SK-N-SH (cell line): Measurements from ENCODE around the gene MYB. TPM values are rescaled to one million over a fixed set of nuclear protein-coding genes. Genes with fewer than 3 reads are reported as not detected.

Experiments
- CTCF ChIA-PET: fragments of 300-600, 350-600 bp; formaldehyde crosslinking; extraction: SDS; loops from one replicate; lab custom pipeline; 2021; lab: Yijun Ruan, JAX
- POLR2A ChIA-PET: fragments of 350-600 bp; sonication (Branson Sonifier 250); formaldehyde crosslinking; extraction: SDS; loops from one replicate; lab custom pipeline; 2020; ENCODE audit warnings: antibody characterized with exemption, inconsistent platforms; lab: Yijun Ruan, JAX
- DNase-seq: peaks from one replicate; pipeline ENCODE4 v3.0.0; 2012
- H2AFZ ChIP-seq: fragments of 200-600 bp; sonication (generic); 2 replicates; pipeline ENCODE4 v1.8.1; 2016; ENCODE audit warnings: antibody characterized with exemption, mild to moderate bottlenecking, low read depth
- H3F3A ChIP-seq: fragments of 200-600 bp; sonication (generic); replicated peaks from 2 replicates; pipeline ENCODE3; 2016; ENCODE audit warnings: antibody characterized with exemption, mild to moderate bottlenecking; ENCODE audit not compliant: insufficient read depth
- H3K27ac ChIP-seq, 2 experiments: fragments of 200-500 bp in 1 of 2; fragments of 200-600 bp in 1 of 2; sonication (Bioruptor generic) in 1 of 2; sonication (generic), shearing (Covaris generic) in 1 of 2; 2 replicates each; pipeline versions ENCODE4 v1.5.1 to v1.6.1; 2014 to 2016; ENCODE audit warnings: low read depth in 2 of 2, inconsistent platforms in 1 of 2, low read length in 1 of 2, mild to moderate bottlenecking in 1 of 2, mixed read lengths in 1 of 2
- H3K27me3 ChIP-seq: fragments of 200-600 bp; sonication (generic), shearing (Covaris generic); 2 replicates; pipeline ENCODE4 v1.6.1; 2016; ENCODE audit warnings: mixed run types; ENCODE audit not compliant: insufficient read depth
- H3K36me3 ChIP-seq, 2 experiments: fragments of 200-500 bp in 1 of 2; fragments of 200-600 bp in 1 of 2; sonication (Bioruptor generic) in 1 of 2; sonication (generic) in 1 of 2; replicated peaks in 1 of 2; 2 replicates each; pipeline versions ENCODE3 to v1.5.1; 2014 to 2016; ENCODE audit warnings: low read length in 1 of 2, mild to moderate bottlenecking in 1 of 2; ENCODE audit not compliant: insufficient read depth in 2 of 2, control insufficient read depth in 1 of 2
- H3K4me1 ChIP-seq, 2 experiments: fragments of 200-500 bp in 1 of 2; fragments of 200-600 bp in 1 of 2; sonication (Bioruptor generic) in 1 of 2; sonication (generic), shearing (Covaris generic) in 1 of 2; 2 replicates each; pipeline versions ENCODE4 v1.5.1 to v1.6.1; 2014 to 2016; ENCODE audit warnings: low read depth in 1 of 2, low read length in 1 of 2, mixed run types in 1 of 2; ENCODE audit not compliant: insufficient read depth in 2 of 2, control insufficient read depth in 1 of 2
- H3K4me2 ChIP-seq: fragments of 200-600 bp; sonication (generic), shearing (Covaris generic); 2 replicates; pipeline ENCODE4 v1.6.1; 2017; ENCODE audit warnings: mixed run types
- H3K4me3 ChIP-seq, 2 experiments: fragments of 200-500 bp in 1 of 2; fragments of 200-600 bp in 1 of 2; sonication (Bioruptor generic) in 1 of 2; sonication (generic), shearing (Covaris generic) in 1 of 2; 2 replicates each; pipeline versions ENCODE4 v1.5.1 to v1.8.1; 2014 to 2016; ENCODE audit warnings: low read depth in 2 of 2, inconsistent platforms in 1 of 2, low read length in 1 of 2, mild to moderate bottlenecking in 1 of 2, mixed read lengths in 1 of 2, moderate library complexity in 1 of 2
- H3K79me2 ChIP-seq: fragments of 200-600 bp; sonication (generic); 2 replicates; pipeline ENCODE4 v1.8.1; 2017; ENCODE audit warnings: mild to moderate bottlenecking; ENCODE audit not compliant: insufficient read depth
- H3K9ac ChIP-seq: fragments of 200-600 bp; sonication (generic); 2 replicates; pipeline ENCODE4 v1.6.1; 2017; ENCODE audit warnings: mixed run types
- H3K9me2 ChIP-seq: fragments of 200-600 bp; sonication (generic); 2 replicates; pipeline ENCODE4 v1.6.1; 2017; ENCODE audit warnings: mixed run types
- H3K9me3 ChIP-seq: fragments of 200-600 bp; sonication (generic); 2 replicates; pipeline ENCODE4 v1.6.1; 2017; ENCODE audit warnings: mixed run types, mild to moderate bottlenecking, moderate library complexity
- H4K20me1 ChIP-seq: fragments of 200-600 bp; sonication (generic); 2 replicates; pipeline ENCODE4 v1.6.1; 2017; ENCODE audit warnings: mild to moderate bottlenecking, mixed run types; ENCODE audit not compliant: insufficient read depth
- ELF1 ChIP-seq: IDR thresholded peaks from 2 replicates; pipeline ENCODE4 v1.4.0; 2012
- FOXJ3 ChIP-seq: sonication (generic); formaldehyde crosslinking; IDR thresholded peaks from 2 replicates; pipeline ENCODE4 v1.5.1; 2020; ENCODE audit warnings: mild to moderate bottlenecking, missing genetic modification reagents
- GATA2 ChIP-seq: sonication (generic); formaldehyde crosslinking; IDR thresholded peaks from 2 replicates; pipeline ENCODE4 v1.5.0; 2020; ENCODE audit warnings: mild to moderate bottlenecking, missing genetic modification reagents
- JUND ChIP-seq: IDR thresholded peaks from 2 replicates; pipeline ENCODE4 v1.4.0; 2012
- MAX ChIP-seq: IDR thresholded peaks from 2 replicates; pipeline ENCODE4 v1.4.0; 2012; ENCODE audit warnings: low read depth
- NRF1 ChIP-seq: IDR thresholded peaks from 2 replicates; pipeline ENCODE4 v1.6.1; 2012; ENCODE audit warnings: low read depth, mild to moderate bottlenecking, low read length
- PBX3 ChIP-seq: IDR thresholded peaks from 2 replicates; pipeline ENCODE4; 2012
- RAD21 ChIP-seq: IDR thresholded peaks from 2 replicates; pipeline ENCODE4 v1.6.1; 2012; ENCODE audit warnings: mild to moderate bottlenecking, low read length
- REST ChIP-seq: IDR thresholded peaks from 2 replicates; pipeline ENCODE4 v1.6.1; 2012; ENCODE audit warnings: mild to moderate bottlenecking, low read depth, low read length, moderate library complexity
- RXRA ChIP-seq: IDR thresholded peaks from 2 replicates; pipeline ENCODE4 v1.4.0; 2012; ENCODE audit warnings: low read depth, mild to moderate bottlenecking, borderline replicate concordance
- TAF1 ChIP-seq: IDR thresholded peaks from 2 replicates; pipeline ENCODE4 v1.6.1; 2012; ENCODE audit warnings: low read depth, mild to moderate bottlenecking, low read length, moderate library complexity, borderline replicate concordance
- USF1 ChIP-seq: IDR thresholded peaks from 2 replicates; pipeline ENCODE4 v1.4.0; 2012; ENCODE audit warnings: low read depth, borderline replicate concordance
- YY1 ChIP-seq: IDR thresholded peaks from 2 replicates; pipeline ENCODE4 v1.4.0; 2012; ENCODE audit warnings: low read depth, mild to moderate bottlenecking
- WGBS: methylation state at CpG from one replicate; pipeline ENCODE4 v1.1.6; 2017; ENCODE audit warnings: low lambda C conversion rate; 5-methylcytosine and 5-hydroxymethylcytosine counted together
- polyA plus RNA-seq, 3 experiments: library from polyadenylated mRNA; depleted of rRNA; stranded (reverse); fragments of >200 nt; gene quantifications; 2 replicates each; pipeline ENCODE4 v1.2.3, GENCODE V29; 2012

Gene MYB
- polyA plus RNA-seq, 1 of the 3 experiments (the other 2 are of a cell fraction), result 0.85 TPM

GRCh38 chr6:135158397-135158796 lies 22.7 kb upstream of the MYB start (continued):
- TF ChIP-seq REST (no peak), GATA2 (CRISPR knock-in tag) (no peak), PBX3 (no peak), TAF1 (no peak), RXRA (no peak), NRF1 (no peak), FOXJ3 (CRISPR knock-in tag) (no peak), MAX (no peak)

- Histone ChIP-seq H3K4me1 (no peaks in the 10 kb centered on the region), H3K27ac (no peak overlapping the region), H3K4me3 (no peak overlapping the region), H3K9me3 (no peaks in the 10 kb centered on the region), H4K20me1 (no peaks in the 10 kb centered on the region), H3K36me3 (no peaks in the 10 kb centered on the region), H2AFZ (no peak overlapping the region), H3K27me3 (no peaks in the 10 kb centered on the region), H3K9ac (no peak overlapping the region), H3K9me2 (no peaks in the 10 kb centered on the region), H3F3A (no peaks in the 10 kb centered on the region), H3K79me2 (no peaks in the 10 kb centered on the region), H3K4me2 (no peak overlapping the region)
- CTCF ChIA-PET, result interaction anchor here (1.3 kb wide), 1 partner anchor 15 kb away, joined by 3 read pairs; no protein-coding TSS in a partner anchor
- POLR2A ChIA-PET, result no interaction called here
- no peak for TF ChIP-seq ELF1
- TF ChIP-seq RAD21, result no peak
- no peak for TF ChIP-seq JUND
- no peak for TF ChIP-seq YY1
- TF ChIP-seq USF1, result no peak
- DNase-seq, result no peak
- 69% methylated on average over 3 of the region's 3 CpGs for WGBS
These were observed 21.6 kb upstream of the MYB start for GRCh38 chr6:135159531-135159930.
